Caco-2 (cell line): ENCODE results near the gene JKAMP. TPM values are rescaled to one million over a fixed set of nuclear protein-coding genes. Genes with fewer than 3 reads are reported as not detected.

Source experiments
- BruUV-seq: library from RNA; stranded (reverse); fragments of 400-500 nt; replicated peaks from 2 replicates; lab custom pipeline; 2021; lab: Mats Ljungman, UMichigan
- CTCF ChIA-PET: fragments of 300-600 bp; sonication (Branson Sonifier 250); formaldehyde crosslinking; loops from one replicate; lab custom pipeline; 2022; ENCODE audit warnings: antibody characterized with exemption; lab: Charles Lee
- POLR2A ChIA-PET: fragments of 300-600 bp; sonication (Branson Sonifier 250); formaldehyde crosslinking; loops from one replicate; lab custom pipeline; 2022; ENCODE audit warnings: antibody characterized with exemption; lab: Charles Lee
- DNase-seq, 2 experiments: peaks; one replicate each; pipeline versions ENCODE4 v3.0.0 to v3.0.0-alpha.2; 2020 to 2022
- H3K27me3 ChIP-seq: replicated peaks from 2 replicates; pipeline ENCODE4 v1.6.0; 2011; ENCODE audit warnings: low read length; ENCODE audit not compliant: control insufficient read depth, insufficient read depth
- H3K36me3 ChIP-seq: 2 replicates; pipeline ENCODE4 v1.5.1; 2011; ENCODE audit warnings: low read length; ENCODE audit not compliant: control insufficient read depth, insufficient read depth
- H3K4me1 ChIP-seq: fragments of 250-450 bp; sonication (Bioruptor Pico); 2 replicates; pipeline ENCODE4 v1.5.1; 2020; ENCODE audit warnings: mild to moderate bottlenecking
- H3K4me3 ChIP-seq: 2 replicates; pipeline ENCODE4 v1.5.1; 2011; ENCODE audit warnings: low read depth, mild to moderate bottlenecking, control low read depth, low read length
- H3K9me3 ChIP-seq: fragments of 250-450 bp; sonication (Bioruptor Pico); 2 replicates; pipeline ENCODE4 v1.5.1; 2020; ENCODE audit warnings: mild to moderate bottlenecking, moderate library complexity
- H3K27ac Mint-ChIP-seq: one replicate; pipeline ENCODE4 v1.8.0; 2022; ENCODE audit warnings: mixed read lengths; ENCODE audit not compliant: unreplicated experiment
- H3K27me3 Mint-ChIP-seq: one replicate; pipeline ENCODE4 v1.8.0; 2022; ENCODE audit warnings: mixed read lengths; ENCODE audit not compliant: insufficient read depth, unreplicated experiment
- H3K36me3 Mint-ChIP-seq: one replicate; pipeline ENCODE4 v1.8.0; 2022; ENCODE audit warnings: mild to moderate bottlenecking, mixed read lengths; ENCODE audit not compliant: insufficient read depth, unreplicated experiment
- H3K4me1 Mint-ChIP-seq: one replicate; pipeline ENCODE4 v1.8.0; 2022; ENCODE audit warnings: low read depth, mixed read lengths; ENCODE audit not compliant: unreplicated experiment
- H3K4me3 Mint-ChIP-seq: one replicate; pipeline ENCODE4 v1.8.0; 2022; ENCODE audit warnings: mild to moderate bottlenecking, moderate library complexity, mixed read lengths; ENCODE audit not compliant: unreplicated experiment
- H3K9me3 Mint-ChIP-seq: one replicate; pipeline ENCODE4 v1.8.0; 2022; ENCODE audit warnings: mixed read lengths; ENCODE audit not compliant: unreplicated experiment
- CTCF ChIP-seq, 2 experiments: fragments of 200-600 bp in 1 of 2; IDR thresholded peaks; 1 replicate in 1 of 2; 2 replicates in 1 of 2; pipeline versions ENCODE4 v1.5.1 to v1.8.0; 2011 to 2022; ENCODE audit warnings: antibody characterized with exemption in 1 of 2, control low read depth in 1 of 2, inconsistent platforms in 1 of 2, low read depth in 1 of 2, low read length in 1 of 2, mild to moderate bottlenecking in 1 of 2, moderate library complexity in 1 of 2; ENCODE audit not compliant: insufficient read depth in 1 of 2, severe bottlenecking in 1 of 2, unreplicated experiment in 1 of 2
- intact Hi-C: fragments of 100-400 bp; cut with micrococcal nuclease; formaldehyde crosslinking; loops from one replicate; pipeline ENCODE4 v1.10.0; 2022; ENCODE audit not compliant: unreplicated experiment
- total RNA-seq: library from RNA; stranded (reverse); gene quantifications from 2 replicates; pipeline ENCODE4 v1.2.3, GENCODE V29; 2022

Gene JKAMP
- total RNA-seq, 1 experiment from 2014 or later, result 24.7 TPM

GRCh38 chr14:59455411-59455810, 28.9 kb upstream of the JKAMP start:
- CTCF ChIA-PET, result no interaction called here
- no peak for DNase-seq
- Histone ChIP-seq H3K36me3 (no peaks in the 10 kb centered on the region), H3K4me1 (no peaks in the 10 kb centered on the region; the same call in 1 of the 2 replicates), H3K27me3 (no peaks in the 10 kb centered on the region), H3K4me3 (no peak overlapping the region), H3K9me3 (no peaks in the 10 kb centered on the region)
- Mint-ChIP-seq H3K4me3 (no peak overlapping the region), H3K36me3 (no peaks in the 10 kb centered on the region), H3K4me1 (no peaks in the 10 kb centered on the region), H3K9me3 (no peaks in the 10 kb centered on the region), H3K27me3 (no peaks in the 10 kb centered on the region), H3K27ac (no peak overlapping the region)
- POLR2A ChIA-PET, result no interaction called here
- intact Hi-C loops, result no loop called here
- no TSS peak for BruUV-seq
- TF ChIP-seq CTCF (IDR thresholded peaks at IDR 0.05; ENCODE audit: insufficient read depth in 1 of 2, low read depth in 1 of 2, low read length in 1 of 2, severe bottlenecking in 1 of 2, unreplicated experiment in 1 of 2), result no peak

- ChIA-PET POLR2A (interaction anchor here (0.9 kb wide), 1 partner anchor 26 kb away, joined by 3 read pairs; the partner anchor contains the start of genes JKAMP and L3HYPDH), CTCF (interaction anchor here (1.1 kb wide), 1 partner anchor 26 kb away, joined by 3 read pairs; the partner anchor contains the start of genes JKAMP and L3HYPDH)
- Histone ChIP-seq H3K27me3 (no peaks in the 10 kb centered on the region), H3K4me1 (no peaks in the 10 kb centered on the region; the same call in 1 of the 2 replicates), H3K9me3 (no peaks in the 10 kb centered on the region), H3K4me3 (no peak overlapping the region), H3K36me3 (no peaks in the 10 kb centered on the region)
- no peak for DNase-seq
- no peak overlapping the region for H3K4me3 Mint-ChIP-seq
- BruUV-seq, result no TSS peak
- no peak for TF ChIP-seq CTCF (IDR thresholded peaks at IDR 0.05; ENCODE audit: insufficient read depth in 1 of 2, low read depth in 1 of 2, low read length in 1 of 2, severe bottlenecking in 1 of 2, unreplicated experiment in 1 of 2)
- intact Hi-C loops, result no loop called here
- no peaks in the 10 kb centered on the region for H3K4me1 Mint-ChIP-seq
- no peak overlapping the region for H3K27ac Mint-ChIP-seq
- H3K27me3 Mint-ChIP-seq, result peaks cover 4% of the 10 kb centered on the region
- H3K9me3 Mint-ChIP-seq, result no peaks in the 10 kb centered on the region
- no peaks in the 10 kb centered on the region for H3K36me3 Mint-ChIP-seq
These were observed 25.8 kb upstream of the JKAMP start for GRCh38 chr14:59458486-59458885.

- H3K9me3 Mint-ChIP-seq, result no peaks in the 10 kb centered on the region
- no peak overlapping the region for H3K4me3 Mint-ChIP-seq
- TF ChIP-seq CTCF (IDR thresholded peaks at IDR 0.05; ENCODE audit: insufficient read depth in 1 of 2, low read depth in 1 of 2, low read length in 1 of 2, severe bottlenecking in 1 of 2, unreplicated experiment in 1 of 2), result no peak
- intact Hi-C loops, result no loop called here
- POLR2A ChIA-PET, result no interaction called here
- no peaks in the 10 kb centered on the region for H3K4me1 Mint-ChIP-seq
- H3K27me3 ChIP-seq, result no peaks in the 10 kb centered on the region
- H3K4me3 ChIP-seq, result no peak overlapping the region
- DNase-seq, result no peak
- H3K36me3 Mint-ChIP-seq, result no peaks in the 10 kb centered on the region
- no TSS peak for BruUV-seq
- CTCF ChIA-PET, result no interaction called here
- H3K27ac Mint-ChIP-seq, result no peak overlapping the region
- H3K36me3 ChIP-seq, result no peaks in the 10 kb centered on the region
- no peaks in the 10 kb centered on the region for H3K9me3 ChIP-seq
- H3K27me3 Mint-ChIP-seq, result peaks cover 4% of the 10 kb centered on the region
- H3K4me1 ChIP-seq, result peaks cover 7% of the 10 kb centered on the region; the same call in 1 of the 2 replicates
These were observed 23.9 kb upstream of the JKAMP start for GRCh38 chr14:59460378-59460777.
